ENCODE results near the gene PRKCG.

PRKCG gene

GRCh38 chr19:53951436-53951835 is 69.4 kb downstream of the PRKCG start:
- Histone ChIP-seq H3F3A (ENCODE audit: insufficient read depth) (no peaks in the 10 kb centered on the region), H3K4me2 (ENCODE audit: low read depth, low read length, poor library complexity, severe bottlenecking) (no peak overlapping the region), H3K4me3 (ENCODE audit: insufficient read depth, low read length, poor library complexity, severe bottlenecking) (no peak overlapping the region), H3K27me3 (ENCODE audit: low read length) (no peaks in the 10 kb centered on the region), H4K20me1 (ENCODE audit: low read depth, low read length) (no peaks in the 10 kb centered on the region), H3K79me2 (ENCODE audit: insufficient read depth, low read length) (no peaks in the 10 kb centered on the region), H3K9ac (ENCODE audit: low read length) (no peak overlapping the region), H2AFZ (ENCODE audit: low read depth, low read length, severe bottlenecking) (no peak overlapping the region), H3K36me3 (ENCODE audit: low read length) (no peaks in the 10 kb centered on the region), H3K27ac (ENCODE audit: low read depth, low read length) (no peak overlapping the region), H3K9me2 (replicated peaks; ENCODE audit: insufficient read depth, low read length) (no peaks in the 10 kb centered on the region), H3K9me3 (ENCODE audit: insufficient read depth, low read length) (no peaks in the 10 kb centered on the region)
- TF ChIP-seq EZH2phosphoT487 (conservative IDR thresholded peaks at IDR 0.05; ENCODE audit: low read length) (no peak), CTCF (IDR thresholded peaks at IDR 0.05; ENCODE audit: insufficient read depth, low read length, poor library complexity, severe bottlenecking) (no peak)

DNA sequence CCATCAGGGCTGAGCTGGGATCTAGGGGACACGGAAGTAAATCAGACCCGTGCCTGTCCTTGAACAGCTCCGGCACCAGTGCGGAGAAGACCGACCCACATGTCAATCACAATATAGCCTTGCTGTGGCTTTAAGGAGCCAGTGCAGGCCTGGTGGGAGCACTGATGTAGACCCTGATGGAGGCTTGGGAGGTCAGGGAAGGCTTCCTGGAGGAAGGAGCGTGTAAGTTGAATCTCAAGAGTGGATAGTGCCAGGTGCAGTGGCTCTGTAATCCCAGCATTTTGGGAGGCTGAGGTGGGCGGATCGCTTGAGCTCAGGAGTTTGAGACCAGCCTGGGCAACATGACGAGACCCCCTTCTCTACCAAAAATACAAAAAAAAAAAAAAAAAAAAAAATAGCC is 70.0 kb downstream of the PRKCG start:
- H3F3A ChIP-seq (ENCODE audit: insufficient read depth): no peaks in the 10 kb centered on the region
- no peak overlapping the region for H2AFZ ChIP-seq (ENCODE audit: low read depth, low read length, severe bottlenecking)
- H3K9me2 ChIP-seq (replicated peaks; ENCODE audit: insufficient read depth, low read length): no peaks in the 10 kb centered on the region
- H3K9ac ChIP-seq (ENCODE audit: low read length): no peak overlapping the region
- no peaks in the 10 kb centered on the region for H3K27me3 ChIP-seq (ENCODE audit: low read length)
- no peak overlapping the region for H3K4me3 ChIP-seq (ENCODE audit: insufficient read depth, low read length, poor library complexity, severe bottlenecking)
- H3K36me3 ChIP-seq (ENCODE audit: low read length): no peaks in the 10 kb centered on the region
- no peak for TF ChIP-seq EZH2phosphoT487 (conservative IDR thresholded peaks at IDR 0.05; ENCODE audit: low read length)
- TF ChIP-seq CTCF (IDR thresholded peaks at IDR 0.05; ENCODE audit: insufficient read depth, low read length, poor library complexity, severe bottlenecking): no peak
- H4K20me1 ChIP-seq (ENCODE audit: low read depth, low read length): no peaks in the 10 kb centered on the region
- no peaks in the 10 kb centered on the region for H3K79me2 ChIP-seq (ENCODE audit: insufficient read depth, low read length)
- no peaks in the 10 kb centered on the region for H3K9me3 ChIP-seq (ENCODE audit: insufficient read depth, low read length)
- no peak overlapping the region for H3K4me2 ChIP-seq (ENCODE audit: low read depth, low read length, poor library complexity, severe bottlenecking)
- no peak overlapping the region for H3K27ac ChIP-seq (ENCODE audit: low read depth, low read length)

- no peak overlapping the region for H3K9ac ChIP-seq (ENCODE audit: low read length)
- no peak overlapping the region for H3K27ac ChIP-seq (ENCODE audit: low read depth, low read length)
- TF ChIP-seq EZH2phosphoT487 (conservative IDR thresholded peaks at IDR 0.05; ENCODE audit: low read length) (no peak), CTCF (IDR thresholded peaks at IDR 0.05; ENCODE audit: insufficient read depth, low read length, poor library complexity, severe bottlenecking) (no peak)
Observed at GRCh38 chr19:53953383-53953782, 71.4 kb downstream of the PRKCG start.

More at GRCh38 chr19:53953383-53953782, 71.4 kb downstream of the PRKCG start:
- Histone ChIP-seq H3K9me2 (replicated peaks; ENCODE audit: insufficient read depth, low read length) (no peaks in the 10 kb centered on the region), H2AFZ (ENCODE audit: low read depth, low read length, severe bottlenecking) (no peak overlapping the region), H3K36me3 (ENCODE audit: low read length) (no peaks in the 10 kb centered on the region), H3K9me3 (ENCODE audit: insufficient read depth, low read length) (no peaks in the 10 kb centered on the region), H3K27me3 (ENCODE audit: low read length) (no peaks in the 10 kb centered on the region), H3K4me2 (ENCODE audit: low read depth, low read length, poor library complexity, severe bottlenecking) (no peak overlapping the region), H3K79me2 (ENCODE audit: insufficient read depth, low read length) (no peaks in the 10 kb centered on the region), H3K4me3 (ENCODE audit: insufficient read depth, low read length, poor library complexity, severe bottlenecking) (no peak overlapping the region), H4K20me1 (ENCODE audit: low read depth, low read length) (no peaks in the 10 kb centered on the region), H3F3A (ENCODE audit: insufficient read depth) (no peaks in the 10 kb centered on the region)
